HCEC 1CT (cell line): Measurements from ENCODE around the gene CUTC.

Experiments
- DNase-seq: peaks from one replicate; pipeline ENCODE4 v3.0.0-alpha.2; 2017

Gene CUTC

GRCh38 chr10:99784016-99784726, 52.1 kb downstream of the CUTC start:
- DNase-seq, result peak; percentile 80

- DNase-seq, result peak; percentile 63
Observed at GRCh38 chr10:99784727-99785441, 52.9 kb downstream of the CUTC start.

GRCh38 chr10:99785646-99786045, 53.6 kb downstream of the CUTC start:
- no peak for DNase-seq

- no peak for DNase-seq
Observed at GRCh38 chr10:99787311-99787710, 55.3 kb downstream of the CUTC start.

GRCh38 chr10:99787782-99788445, 55.9 kb downstream of the CUTC start:
- DNase-seq, result no peak

GRCh38 chr10:99788598-99789256, 56.7 kb downstream of the CUTC start:
- peak; percentile 81 for DNase-seq

GRCh38 chr10:99791831-99792230, 59.8 kb downstream of the CUTC start:
- no peak for DNase-seq

- no peak for DNase-seq
Observed at GRCh38 chr10:99793819-99794218, 61.8 kb downstream of the CUTC start.

GRCh38 chr10:99796928-99797327, 64.9 kb downstream of the CUTC start:
- no peak for DNase-seq

- no peak for DNase-seq
Observed at GRCh38 chr10:99798031-99798430, 66.0 kb downstream of the CUTC start.

- no peak for DNase-seq
Observed at GRCh38 chr10:99798920-99799319, 66.9 kb downstream of the CUTC start.

GRCh38 chr10:99799613-99800012, 67.6 kb downstream of the CUTC start:
- DNase-seq, result no peak

GRCh38 chr10:99804471-99804870, 72.4 kb downstream of the CUTC start:
- DNase-seq, result no peak

- DNase-seq, result no peak
Observed at GRCh38 chr10:99805190-99805589, 73.2 kb downstream of the CUTC start.
